OCI-M2 (cell line): ENCODE measurements around the gene TGFBR1.
"Not testable (repeated sequence)": the region's sequence is repeated elsewhere in the genome, so short reads cannot be mapped to it uniquely, and the experiment has no call there.

Experiments
- DNase-seq: peaks from one replicate; lab custom pipeline; 2025; ENCODE audit not compliant: unreplicated experiment; lab: John Stamatoyannopoulos, UW

The TGFBR1 gene

GRCh38 chr9:99185348-99185632 lies 80.4 kb downstream of the TGFBR1 start:
- DNase-seq: no peak

DNA sequence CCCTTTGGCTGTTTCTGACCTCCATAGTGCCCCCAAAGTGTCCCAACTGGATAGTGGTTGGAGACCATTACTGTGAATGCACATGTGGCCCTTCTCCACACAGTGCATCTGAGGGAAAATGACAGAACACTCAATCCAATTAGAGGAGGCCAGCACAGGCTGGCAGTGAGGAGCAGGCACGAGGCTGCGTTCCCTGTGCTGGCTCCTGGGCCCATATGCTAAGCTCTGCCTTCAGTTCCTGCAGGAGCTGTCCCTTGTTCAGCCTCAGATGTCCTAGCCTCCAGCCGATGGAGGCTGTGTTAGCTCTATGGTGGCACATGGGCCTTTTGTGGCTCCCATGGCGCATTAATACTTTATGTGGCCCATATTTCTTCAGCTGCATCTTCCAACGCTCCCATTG lies 81.0 kb downstream of the TGFBR1 start:
- DNase-seq: no peak

DNA sequence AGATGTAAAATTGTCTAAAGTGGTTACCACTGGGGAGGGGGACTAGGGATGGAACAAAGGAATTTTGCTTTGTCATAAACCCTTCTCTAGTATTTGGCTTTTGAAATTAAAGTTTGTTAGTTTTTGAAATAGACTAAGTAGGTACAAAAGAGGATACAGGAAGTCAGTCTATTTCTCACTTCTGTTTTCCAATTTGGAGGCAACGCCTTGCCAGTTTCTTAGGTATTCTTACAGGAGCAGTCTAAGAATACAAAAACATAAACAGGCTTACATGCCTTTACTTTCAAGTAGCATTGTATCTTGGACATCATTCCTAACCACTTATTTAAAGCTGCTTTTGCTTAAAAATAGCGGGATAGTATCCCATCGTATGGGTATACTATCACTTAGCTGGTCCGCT lies 82.4 kb downstream of the TGFBR1 start:
- no peak for DNase-seq

GRCh38 chr9:99189186-99189585 lies 84.3 kb downstream of the TGFBR1 start:
- DNase-seq: no peak

GRCh38 chr9:99189887-99190596 lies 85.1 kb downstream of the TGFBR1 start:
- DNase-seq: no peak

- DNase-seq: no peak
Observed at GRCh38 chr9:99190597-99191283, 85.8 kb downstream of the TGFBR1 start.

GRCh38 chr9:99192786-99193465 lies 88.0 kb downstream of the TGFBR1 start:
- no peak for DNase-seq

- DNase-seq: no peak
Observed at GRCh38 chr9:99193466-99193821, 88.5 kb downstream of the TGFBR1 start.

DNA sequence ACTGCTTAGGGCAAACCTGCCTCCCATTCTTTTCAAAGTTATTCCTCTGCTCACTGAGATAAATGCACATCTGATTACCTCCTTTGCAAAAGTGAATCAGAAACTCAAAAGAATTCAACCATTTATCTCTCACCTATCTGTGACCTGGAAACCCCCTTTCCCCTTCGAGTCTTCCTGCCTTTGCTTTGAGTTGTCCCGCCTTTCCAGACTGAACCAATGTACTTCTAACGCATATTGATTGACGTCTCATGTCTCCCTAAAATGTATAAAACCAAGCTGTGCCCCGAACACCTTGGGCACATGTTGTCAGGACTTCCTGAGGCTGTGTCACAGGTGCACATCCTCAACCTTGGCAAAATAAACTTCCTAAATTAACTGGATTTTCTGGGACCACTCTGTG lies 91.6 kb downstream of the TGFBR1 start:
- not testable (repeated sequence) for DNase-seq

- no peak for DNase-seq
Observed at GRCh38 chr9:99197124-99197630, 92.3 kb downstream of the TGFBR1 start.

- no peak for DNase-seq
Observed at GRCh38 chr9:99197987-99198386, 93.1 kb downstream of the TGFBR1 start.

GRCh38 chr9:99199938-99200539 lies 95.1 kb downstream of the TGFBR1 start:
- no peak for DNase-seq

DNA sequence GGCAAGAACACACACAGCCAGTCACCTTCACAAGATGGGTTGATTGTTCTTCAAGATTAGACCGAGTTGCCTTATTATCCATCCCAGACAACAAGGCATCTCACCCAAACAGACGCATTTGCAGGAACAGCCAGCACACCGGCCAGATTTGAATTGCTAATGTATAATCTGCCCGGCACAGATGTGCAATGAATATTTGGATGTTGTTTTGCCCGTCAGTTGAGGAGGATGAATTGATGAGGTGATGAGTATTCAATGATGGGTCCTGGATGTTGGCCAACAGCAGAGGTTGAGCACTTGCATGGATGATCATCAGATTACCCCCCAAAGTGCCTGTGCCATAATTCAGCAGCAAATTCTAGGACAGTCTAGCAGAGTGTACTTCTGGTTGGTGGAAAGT lies 96.7 kb downstream of the TGFBR1 start:
- DNase-seq: no peak
